NCI-H1436 treated with DMSO at 0.1 percent for 48 hours (cell line): ENCODE results near the gene LRCH3.

Experiments used
- DNase-seq: peaks from one replicate; lab custom pipeline; 2025; lab: John Stamatoyannopoulos, UW

Gene LRCH3

GRCh38 chr3:197793247-197793646 is 2.2 kb downstream of the LRCH3 start:
- no peak for DNase-seq

- no peak for DNase-seq
Measured at GRCh38 chr3:197794115-197794514, 3.1 kb downstream of the LRCH3 start.

GRCh38 chr3:197795200-197795599 is 4.1 kb downstream of the LRCH3 start:
- no peak for DNase-seq

- no peak for DNase-seq
Measured at GRCh38 chr3:197796087-197796486, 5.0 kb downstream of the LRCH3 start.

GRCh38 chr3:197798863-197799262 is 7.8 kb downstream of the LRCH3 start:
- DNase-seq: no peak

- DNase-seq: no peak
Measured at GRCh38 chr3:197800379-197800778, 9.3 kb downstream of the LRCH3 start.

GRCh38 chr3:197801891-197802778 is 11.1 kb downstream of the LRCH3 start:
- DNase-seq: no peak

- DNase-seq: no peak
Measured at GRCh38 chr3:197802779-197803459, 11.9 kb downstream of the LRCH3 start.

- DNase-seq: no peak
Measured at GRCh38 chr3:197804511-197804910, 13.5 kb downstream of the LRCH3 start.

- no peak for DNase-seq
Measured at GRCh38 chr3:197807969-197808587, 17.0 kb downstream of the LRCH3 start.

- no peak for DNase-seq
Measured at GRCh38 chr3:197809356-197810020, 18.4 kb downstream of the LRCH3 start.

- no peak for DNase-seq
Measured at GRCh38 chr3:197810901-197811300, 19.8 kb downstream of the LRCH3 start.

GRCh38 chr3:197811343-197811742 is 20.3 kb downstream of the LRCH3 start:
- DNase-seq: no peak

- no peak for DNase-seq
Measured at GRCh38 chr3:197814372-197814771, 23.3 kb downstream of the LRCH3 start.

GRCh38 chr3:197820550-197821335 is 29.7 kb downstream of the LRCH3 start:
- no peak for DNase-seq

GRCh38 chr3:197829397-197830045 is 38.5 kb downstream of the LRCH3 start:
- no peak for DNase-seq

- DNase-seq: no peak
Measured at GRCh38 chr3:197830308-197830966, 39.4 kb downstream of the LRCH3 start.

- no peak for DNase-seq
Measured at GRCh38 chr3:197830967-197831313, 39.9 kb downstream of the LRCH3 start.

- DNase-seq: no peak
Measured at GRCh38 chr3:197833930-197834715, 43.1 kb downstream of the LRCH3 start.

- DNase-seq: no peak
Measured at GRCh38 chr3:197835509-197835908, 44.5 kb downstream of the LRCH3 start.
